Measurements from ENCODE around the gene ACRBP.

DNA sequence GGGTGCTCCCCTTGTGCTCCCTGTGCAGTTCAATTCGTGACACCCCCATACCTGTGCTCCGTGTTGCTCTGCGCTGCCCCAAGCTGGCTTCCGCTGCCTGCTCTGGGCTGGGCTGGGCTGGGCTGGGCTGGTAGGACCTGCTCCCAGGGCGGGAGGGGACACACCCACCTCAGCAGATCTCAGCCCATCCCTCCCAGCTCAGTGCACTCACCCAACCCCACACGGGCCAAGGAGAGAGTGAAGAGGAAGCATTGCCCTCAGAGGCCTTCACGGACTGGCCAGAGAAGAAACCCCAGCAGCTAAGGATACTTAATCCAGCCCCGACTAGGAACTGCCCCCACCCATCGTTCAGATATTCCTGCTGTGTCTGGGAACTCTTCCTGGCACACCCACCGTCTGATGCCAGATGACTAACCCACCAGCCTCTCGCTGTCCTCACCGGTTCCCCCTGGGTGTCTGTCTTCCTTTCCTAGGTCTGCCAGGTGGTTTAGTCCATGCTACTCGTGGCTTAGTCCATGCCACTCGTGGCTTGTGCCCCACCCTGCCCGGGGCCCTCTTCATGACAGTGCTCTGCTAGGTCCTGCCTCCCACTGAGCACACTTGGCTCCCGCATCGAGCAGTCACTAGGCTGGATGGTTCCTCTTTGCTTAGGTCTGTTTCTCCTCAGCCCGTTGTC is 11.2 kb downstream of the ACRBP start, which contains the start of gene LPAR5:
- TF ChIP-seq, protein P1, sequence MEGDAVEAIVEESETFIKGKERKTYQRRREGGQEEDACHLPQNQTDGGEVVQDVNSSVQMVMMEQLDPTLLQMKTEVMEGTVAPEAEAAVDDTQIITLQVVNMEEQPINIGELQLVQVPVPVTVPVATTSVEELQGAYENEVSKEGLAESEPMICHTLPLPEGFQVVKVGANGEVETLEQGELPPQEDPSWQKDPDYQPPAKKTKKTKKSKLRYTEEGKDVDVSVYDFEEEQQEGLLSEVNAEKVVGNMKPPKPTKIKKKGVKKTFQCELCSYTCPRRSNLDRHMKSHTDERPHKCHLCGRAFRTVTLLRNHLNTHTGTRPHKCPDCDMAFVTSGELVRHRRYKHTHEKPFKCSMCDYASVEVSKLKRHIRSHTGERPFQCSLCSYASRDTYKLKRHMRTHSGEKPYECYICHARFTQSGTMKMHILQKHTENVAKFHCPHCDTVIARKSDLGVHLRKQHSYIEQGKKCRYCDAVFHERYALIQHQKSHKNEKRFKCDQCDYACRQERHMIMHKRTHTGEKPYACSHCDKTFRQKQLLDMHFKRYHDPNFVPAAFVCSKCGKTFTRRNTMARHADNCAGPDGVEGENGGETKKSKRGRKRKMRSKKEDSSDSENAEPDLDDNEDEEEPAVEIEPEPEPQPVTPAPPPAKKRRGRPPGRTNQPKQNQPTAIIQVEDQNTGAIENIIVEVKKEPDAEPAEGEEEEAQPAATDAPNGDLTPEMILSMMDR (IDR thresholded peaks at IDR 0.05), result no peak
- TF ChIP-seq POLR2A (IDR thresholded peaks at IDR 0.05) (peak; percentile 95), POLR2AphosphoS5 (IDR thresholded peaks at IDR 0.05) (peak; percentile 84 to 95 (median 95)), EP300 (IDR thresholded peaks at IDR 0.05; ENCODE audit: low read depth) (no peak)

All from transverse colon (tissue), 4 donors.